OCI-LY1 (cell line): ENCODE measurements around the gene KRT6A.

Experiments
- CTCF ChIP-seq: fragments of 200-600 bp; sonication (generic), shearing (Covaris generic); IDR thresholded peaks from 2 replicates; pipeline ENCODE4 v1.5.1; 2017; ENCODE audit warnings: mild to moderate bottlenecking, antibody characterized with exemption, low read length, moderate library complexity, mixed read lengths
- EZH2 ChIP-seq: fragments of 200-600 bp; sonication (generic), shearing (Covaris generic); IDR thresholded peaks from 2 replicates; pipeline ENCODE4 v1.8.0; 2017; ENCODE audit warnings: borderline replicate concordance, mixed run types, mild to moderate bottlenecking, antibody characterized with exemption, low read length, moderate library complexity, mixed read lengths

- TF ChIP-seq CTCF (no peak), EZH2 (no peak)
These were observed 40.8 kb upstream of the KRT6A start for GRCh38 chr12:52533686-52534470.
